ENCODE results near the gene LASP1NB.

Gene LASP1NB

GRCh38 chr17:38916771-38917170 lies 8.6 kb upstream of the LASP1NB start:
- Histone ChIP-seq H2AFZ (ENCODE audit: low read depth) (no peak overlapping the region), H3K9me2 (no peaks in the 10 kb centered on the region), H3K4me1 (ENCODE audit: control insufficient read depth in 1 of 2, insufficient read depth in 2 of 2, low read depth in 1 of 2, low read length in 1 of 2) (peaks cover 0 to 44% of the 10 kb centered on the region in 2 experiments; a peak in 2 of 4 replicates), H3K79me2 (ENCODE audit: insufficient read depth) (peaks cover 30% of the 10 kb centered on the region; the same call in 1 of the 2 replicates), H3K4me3 (ENCODE audit: low read depth in 2 of 2, low read length in 1 of 2) (no peak overlapping the region), H3K27ac (ENCODE audit: low read depth in 2 of 2, low read length in 1 of 2) (no peak overlapping the region), H3K9me3 (no peaks in the 10 kb centered on the region), H4K20me1 (ENCODE audit: insufficient read depth) (peaks cover 24% of the 10 kb centered on the region), H3K27me3 (ENCODE audit: insufficient read depth) (no peaks in the 10 kb centered on the region), H3K9ac (no peak overlapping the region), H3K4me2 (no peak overlapping the region), H3K36me3 (replicated peaks in 1 of 2; ENCODE audit: control insufficient read depth in 1 of 2, insufficient read depth in 2 of 2, low read length in 1 of 2) (peaks cover 26 to 40% of the 10 kb centered on the region in 2 experiments), H3F3A (replicated peaks; ENCODE audit: insufficient read depth) (peaks cover 25% of the 10 kb centered on the region)
- DNase-seq, result no peak
- TF ChIP-seq RAD21 (IDR thresholded peaks at IDR 0.05; ENCODE audit: low read length) (no peak), FOXJ3 (CRISPR knock-in tag; IDR thresholded peaks at IDR 0.05) (no peak), YY1 (IDR thresholded peaks at IDR 0.05; ENCODE audit: low read depth) (no peak), EZH2phosphoT487 (IDR thresholded peaks at IDR 0.05; ENCODE audit: borderline replicate concordance, low read depth) (no peak), TAF1 (IDR thresholded peaks at IDR 0.05; ENCODE audit: borderline replicate concordance, low read depth, low read length) (no peak), ELF1 (IDR thresholded peaks at IDR 0.05) (no peak), CTCF (IDR thresholded peaks at IDR 0.05) (no peak), ZBTB33 (IDR thresholded peaks at IDR 0.05; ENCODE audit: borderline replicate concordance, low read depth) (no peak)
- ChIA-PET POLR2A (no interaction called here), CTCF (interaction anchor here (1.1 to 1.5 kb wide), 2 partner anchors 24 to 66 kb away, joined by 3 to 4 read pairs; no protein-coding TSS in a partner anchor)
- WGBS (ENCODE audit: low lambda C conversion rate), result 86% methylated on average over 8 of the region's 8 CpGs

GRCh38 chr17:38917259-38917658 lies 8.2 kb upstream of the LASP1NB start:
- peaks cover 27% of the 10 kb centered on the region; the same call in 1 of the 2 replicates for H3K79me2 ChIP-seq (ENCODE audit: insufficient read depth)
- 90% methylated on average over 3 of the region's 3 CpGs for WGBS (ENCODE audit: low lambda C conversion rate)
- peaks cover 25 to 40% of the 10 kb centered on the region in 2 experiments for H3K36me3 ChIP-seq (replicated peaks in 1 of 2; ENCODE audit: control insufficient read depth in 1 of 2, insufficient read depth in 2 of 2, low read length in 1 of 2)
- H2AFZ ChIP-seq (ENCODE audit: low read depth), result no peak overlapping the region
- DNase-seq, result no peak
- CTCF ChIA-PET, result interaction anchor here (1.1 to 1.8 kb wide), 3 partner anchors 9 to 66 kb away, joined by 3 to 5 read pairs (median 4); no protein-coding TSS in a partner anchor
- POLR2A ChIA-PET, result no interaction called here
- no peak overlapping the region for H3K9ac ChIP-seq
- H3K9me2 ChIP-seq, result no peaks in the 10 kb centered on the region
- H3K9me3 ChIP-seq, result no peaks in the 10 kb centered on the region
- no peak overlapping the region for H3K4me2 ChIP-seq
- H3K27me3 ChIP-seq (ENCODE audit: insufficient read depth), result no peaks in the 10 kb centered on the region
- peaks cover 20% of the 10 kb centered on the region for H4K20me1 ChIP-seq (ENCODE audit: insufficient read depth)
- TF ChIP-seq RAD21 (IDR thresholded peaks at IDR 0.05; ENCODE audit: low read length) (peak; percentile 28; the same call in 1 of the 2 replicates), CTCF (IDR thresholded peaks at IDR 0.05) (peak; percentile 20; the same call in 1 of the 2 replicates), POLR2AphosphoS5 (IDR thresholded peaks at IDR 0.05; ENCODE audit: low read depth, low read length) (no peak), FOXJ3 (CRISPR knock-in tag; IDR thresholded peaks at IDR 0.05) (no peak)
- H3K27ac ChIP-seq (ENCODE audit: low read depth in 2 of 2, low read length in 1 of 2), result no peak overlapping the region
- no peak overlapping the region for H3K4me3 ChIP-seq (ENCODE audit: low read depth in 2 of 2, low read length in 1 of 2)
- H3F3A ChIP-seq (replicated peaks; ENCODE audit: insufficient read depth), result peaks cover 26% of the 10 kb centered on the region
- peaks cover 0 to 43% of the 10 kb centered on the region in 2 experiments; a peak in 2 of 4 replicates for H3K4me1 ChIP-seq (ENCODE audit: control insufficient read depth in 1 of 2, insufficient read depth in 2 of 2, low read depth in 1 of 2, low read length in 1 of 2)

Measured in SK-N-SH (cell line).